DMS79 treated with DMSO at 0.1 percent for 48 hours (cell line): ENCODE measurements around the gene PPIF.

Experiments used
- DNase-seq: peaks from one replicate; lab custom pipeline; 2025; lab: John Stamatoyannopoulos, UW

Gene PPIF

DNA sequence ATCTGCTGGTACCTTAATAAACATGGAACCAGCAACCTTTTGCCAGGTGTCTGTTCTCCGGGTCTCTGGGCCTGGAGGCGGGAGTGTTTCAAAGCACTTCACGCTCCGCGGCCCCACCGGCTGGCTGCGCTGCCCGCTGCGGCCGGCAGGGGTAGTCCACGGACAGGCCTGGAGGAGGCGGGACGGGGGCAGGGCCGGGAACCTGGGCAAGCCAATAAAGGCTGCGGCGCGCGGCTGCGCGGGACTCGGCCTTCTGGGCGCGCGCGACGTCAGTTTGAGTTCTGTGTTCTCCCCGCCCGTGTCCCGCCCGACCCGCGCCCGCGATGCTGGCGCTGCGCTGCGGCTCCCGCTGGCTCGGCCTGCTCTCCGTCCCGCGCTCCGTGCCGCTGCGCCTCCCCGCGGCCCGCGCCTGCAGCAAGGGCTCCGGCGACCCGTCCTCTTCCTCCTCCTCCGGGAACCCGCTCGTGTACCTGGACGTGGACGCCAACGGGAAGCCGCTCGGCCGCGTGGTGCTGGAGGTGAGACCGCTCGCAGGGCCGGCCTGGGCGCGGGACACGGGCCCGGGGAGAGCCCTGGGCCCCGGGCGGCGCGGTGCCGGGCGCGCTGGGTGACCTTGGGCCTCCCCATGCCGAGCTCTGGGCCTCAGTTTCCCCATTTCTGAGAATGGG lies at the start of gene PPIF:
Gene PPIF (plus strand): TSS at position 244 of the 668 bp plus-strand sequence. CDS start 80 bp downstream, at position 324.
- peak; percentile 59 for DNase-seq

DNA sequence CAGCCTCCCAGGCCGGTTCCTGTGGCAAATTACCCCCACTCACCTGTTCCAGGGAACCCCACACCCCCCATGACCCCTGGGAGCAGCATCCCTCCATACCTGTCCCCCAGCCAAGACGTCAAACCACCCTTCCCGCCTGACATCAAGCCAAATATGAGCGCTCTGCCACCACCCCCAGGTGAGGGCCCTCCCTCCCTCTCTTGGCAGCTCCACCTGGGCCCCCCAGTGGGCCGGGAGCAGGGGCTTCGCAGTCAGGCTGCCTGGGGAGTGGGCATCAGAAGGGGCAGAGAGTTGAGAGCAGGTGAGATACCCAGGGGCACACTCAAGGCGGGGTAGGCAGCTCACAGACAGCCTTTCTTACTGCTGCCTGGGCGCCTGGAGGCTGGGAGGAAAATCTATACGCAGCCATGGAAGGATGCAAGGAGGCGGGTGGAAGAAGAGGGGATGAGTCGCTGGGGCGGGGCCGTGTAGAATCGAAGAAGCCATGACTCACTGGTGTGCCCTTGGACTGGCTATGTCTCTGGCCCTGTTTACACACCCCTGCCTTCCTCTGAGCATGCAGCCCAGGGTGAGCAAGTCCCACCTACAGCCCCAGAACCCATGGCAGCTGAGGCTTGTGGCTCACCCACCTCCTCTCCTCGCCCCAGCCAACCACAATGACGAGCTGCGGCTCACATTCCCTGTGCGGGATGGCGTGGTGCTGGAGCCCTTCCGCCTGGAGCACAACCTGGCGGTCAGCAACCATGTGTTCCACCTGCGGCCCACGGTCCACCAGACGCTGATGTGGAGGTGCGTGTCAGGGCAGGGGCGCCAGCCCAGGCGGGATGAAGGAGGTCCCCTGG lies 48.6 kb upstream of the PPIF start:
- no peak for DNase-seq

DNA sequence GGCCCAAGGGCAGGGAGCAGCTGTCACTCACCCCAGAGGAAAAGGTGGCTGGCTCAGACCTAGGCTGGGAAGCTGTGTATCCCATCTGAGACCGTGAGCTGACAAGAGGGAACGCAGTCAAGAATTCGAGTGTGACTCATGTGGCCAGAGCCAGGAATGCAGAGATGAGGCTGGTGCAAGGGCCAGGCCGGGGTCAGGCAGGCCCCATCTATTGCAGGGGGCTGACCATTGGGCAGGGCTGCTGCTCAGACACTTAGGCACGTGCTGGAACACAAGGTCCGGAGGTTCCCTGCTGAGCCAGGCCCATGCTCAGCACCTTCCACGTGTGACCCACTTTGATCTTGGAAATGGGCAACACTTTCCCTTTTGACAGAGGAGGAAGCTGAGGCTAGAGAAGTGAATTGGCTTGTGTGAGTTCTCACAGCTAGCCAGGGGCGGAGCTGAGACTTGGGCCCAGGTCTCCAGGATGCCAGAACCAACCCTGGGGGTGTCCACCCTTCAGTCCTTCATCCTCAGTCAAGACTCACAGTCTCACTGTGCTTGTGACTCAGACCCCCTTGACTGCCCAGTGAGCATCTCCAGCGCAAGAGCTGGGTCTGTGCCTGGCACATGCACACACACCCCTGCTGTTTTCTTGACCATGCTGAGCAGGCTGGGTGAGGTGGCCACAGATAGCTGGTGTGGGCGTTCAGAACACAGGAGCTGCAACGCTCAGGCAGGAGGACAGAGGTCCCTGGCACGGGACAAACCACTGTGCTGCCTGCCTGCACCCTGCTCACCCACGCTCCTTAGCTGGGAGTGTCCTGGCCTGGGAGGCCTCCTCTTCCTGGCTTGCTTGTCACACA lies 47.6 kb upstream of the PPIF start:
- no peak for DNase-seq

DNA sequence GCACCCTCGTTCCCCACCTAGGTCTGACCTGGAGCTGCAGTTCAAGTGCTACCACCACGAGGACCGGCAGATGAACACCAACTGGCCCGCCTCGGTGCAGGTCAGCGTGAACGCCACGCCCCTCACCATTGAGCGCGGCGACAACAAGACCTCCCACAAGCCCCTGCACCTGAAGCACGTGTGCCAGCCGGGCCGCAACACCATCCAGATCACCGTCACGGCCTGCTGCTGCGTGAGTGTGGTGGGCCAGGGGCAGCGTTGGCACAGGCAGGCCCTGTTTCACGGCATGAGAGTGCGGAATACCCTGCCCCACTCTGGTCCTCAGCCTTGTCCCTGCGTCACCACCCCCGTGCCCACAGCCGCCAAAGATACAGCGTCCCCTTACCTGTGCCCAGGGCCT lies 46.6 kb upstream of the PPIF start:
- no peak for DNase-seq

DNA sequence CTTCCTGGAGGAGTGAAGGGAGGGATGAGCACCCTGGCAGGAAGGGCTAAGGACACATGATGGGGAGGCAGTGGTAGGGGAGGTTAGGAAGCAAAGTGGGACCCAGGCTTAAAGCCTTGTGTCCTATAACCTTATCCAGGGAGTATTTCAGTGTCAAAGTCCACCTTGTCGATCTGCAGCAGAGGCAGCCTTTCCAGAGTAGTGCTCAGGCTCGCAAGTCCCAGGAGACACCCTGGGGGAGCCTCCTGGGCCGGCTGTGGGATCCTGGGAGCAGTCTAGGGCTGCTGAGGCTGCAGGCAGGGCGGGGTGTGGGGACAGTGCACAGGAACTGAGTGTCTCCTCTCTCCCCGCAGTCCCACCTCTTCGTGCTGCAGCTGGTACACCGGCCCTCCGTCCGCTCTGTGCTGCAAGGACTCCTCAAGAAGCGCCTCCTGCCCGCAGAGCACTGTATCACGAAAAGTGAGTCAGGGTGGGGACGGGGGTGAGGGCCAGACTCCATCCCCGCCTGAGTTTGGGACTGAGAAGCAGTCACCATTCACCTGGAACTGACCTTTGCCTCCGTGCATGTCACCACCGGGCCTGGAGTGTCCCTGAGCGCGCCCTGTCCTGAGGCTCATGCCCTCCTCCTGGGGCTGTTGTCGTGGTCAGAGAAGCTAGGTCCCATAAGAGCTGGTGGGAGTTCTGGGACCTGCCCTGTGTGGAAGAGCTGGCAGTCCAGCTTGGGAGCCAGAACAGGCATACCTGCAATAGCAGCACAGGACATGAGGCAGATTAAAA lies 45.3 kb upstream of the PPIF start:
- no peak for DNase-seq

DNA sequence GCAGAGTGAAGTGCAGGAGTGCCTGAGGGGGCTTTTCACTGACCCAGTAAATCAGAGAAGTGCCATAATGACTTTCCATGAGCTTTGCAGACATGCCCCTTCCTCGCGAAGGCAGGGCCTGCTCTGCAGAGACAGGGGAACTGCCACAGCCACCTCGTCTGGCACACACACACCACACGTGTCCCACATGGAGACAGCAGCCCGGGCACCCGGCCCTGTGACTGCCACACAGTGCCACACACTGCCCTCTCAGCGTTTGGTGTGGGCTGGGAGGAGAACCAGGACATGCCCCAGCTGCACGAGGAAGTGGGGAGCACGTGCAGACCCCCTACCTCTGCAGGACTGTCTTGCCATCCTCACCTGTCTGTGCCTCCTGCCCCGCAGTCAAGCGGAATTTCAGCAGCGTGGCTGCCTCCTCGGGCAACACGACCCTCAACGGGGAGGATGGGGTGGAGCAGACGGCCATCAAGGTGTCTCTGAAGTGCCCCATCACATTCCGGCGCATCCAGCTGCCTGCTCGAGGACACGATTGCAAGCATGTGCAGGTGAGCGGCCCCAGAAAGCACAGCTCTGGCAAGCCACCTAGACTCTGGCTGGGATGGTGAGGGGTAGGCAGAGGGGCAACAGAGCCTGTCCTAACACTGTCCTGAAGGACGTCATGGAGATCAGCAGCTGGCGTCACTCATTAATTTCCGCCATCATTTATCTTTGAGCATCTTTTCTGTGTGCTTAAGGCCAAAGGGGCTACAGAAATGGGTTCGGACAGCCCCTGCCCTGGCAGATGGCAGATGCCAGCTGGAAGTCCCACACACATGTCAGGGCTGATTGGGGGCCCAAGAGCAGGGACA lies 43.4 kb upstream of the PPIF start:
- DNase-seq = no peak

DNA sequence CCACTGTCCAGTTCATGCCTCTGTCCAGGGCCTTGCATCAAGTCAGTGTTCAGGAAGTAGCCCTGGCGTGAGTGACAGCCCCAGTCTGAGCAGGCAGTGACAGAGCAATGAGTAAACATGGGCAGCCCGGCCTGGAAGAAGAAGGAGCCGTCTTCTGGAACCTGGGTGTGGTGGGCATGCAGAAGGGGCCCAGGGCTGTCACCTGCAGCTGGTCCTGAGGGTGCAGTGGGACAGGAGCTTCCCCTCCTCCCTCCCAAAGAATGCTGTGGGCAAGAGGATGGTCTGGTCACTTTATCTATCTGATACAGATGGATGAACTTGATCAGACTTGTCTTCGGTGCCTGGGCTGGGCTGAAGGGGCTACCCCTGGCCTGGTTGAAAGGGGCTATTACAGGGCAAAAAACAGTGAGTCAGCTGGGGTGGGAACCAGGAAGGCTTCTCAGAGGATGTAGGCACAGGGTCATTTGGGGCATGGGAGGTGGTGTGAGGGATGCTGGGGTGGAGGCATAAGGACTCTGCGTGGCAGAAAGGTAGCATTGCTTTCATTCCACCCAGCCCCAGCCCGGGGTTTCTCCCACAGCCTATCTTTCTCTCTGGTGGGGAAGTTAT lies 42.7 kb upstream of the PPIF start:
- DNase-seq = no peak

DNA sequence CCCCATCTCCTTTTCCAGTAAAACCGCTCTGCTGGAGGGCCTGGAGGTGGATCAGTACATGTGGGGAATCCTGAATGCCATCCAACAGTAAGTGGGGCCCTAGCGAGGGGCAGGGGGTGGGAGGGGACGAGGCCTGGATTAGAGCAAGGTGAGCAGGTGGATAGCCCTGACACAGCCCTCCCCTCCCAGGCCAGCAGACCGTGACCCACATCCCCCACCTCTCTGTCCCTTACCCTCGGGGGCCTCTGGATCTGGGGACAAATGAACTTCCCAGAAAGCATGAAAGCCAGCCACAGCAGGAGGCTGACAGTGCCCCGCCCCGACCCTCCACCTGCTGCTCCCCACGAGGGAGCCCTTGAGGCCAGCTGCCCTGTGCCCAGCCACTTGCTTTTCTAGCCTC lies 41.8 kb upstream of the PPIF start:
- no peak for DNase-seq

DNA sequence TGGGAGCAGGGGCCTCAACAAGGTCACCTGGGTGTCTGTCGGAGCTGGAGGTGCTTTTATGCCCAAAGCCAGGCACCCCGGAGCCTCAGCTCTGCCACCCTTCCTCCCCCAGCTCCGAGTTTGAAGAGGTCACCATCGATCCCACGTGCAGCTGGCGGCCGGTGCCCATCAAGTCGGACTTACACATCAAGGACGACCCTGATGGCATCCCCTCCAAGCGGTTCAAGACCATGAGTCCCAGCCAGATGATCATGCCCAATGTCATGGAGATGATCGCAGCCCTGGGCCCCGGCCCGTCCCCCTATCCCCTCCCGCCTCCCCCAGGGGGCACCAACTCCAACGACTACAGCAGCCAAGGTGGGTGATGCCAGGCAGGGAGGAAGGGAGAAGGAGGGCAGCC lies 41.3 kb upstream of the PPIF start:
- DNase-seq = no peak

DNA sequence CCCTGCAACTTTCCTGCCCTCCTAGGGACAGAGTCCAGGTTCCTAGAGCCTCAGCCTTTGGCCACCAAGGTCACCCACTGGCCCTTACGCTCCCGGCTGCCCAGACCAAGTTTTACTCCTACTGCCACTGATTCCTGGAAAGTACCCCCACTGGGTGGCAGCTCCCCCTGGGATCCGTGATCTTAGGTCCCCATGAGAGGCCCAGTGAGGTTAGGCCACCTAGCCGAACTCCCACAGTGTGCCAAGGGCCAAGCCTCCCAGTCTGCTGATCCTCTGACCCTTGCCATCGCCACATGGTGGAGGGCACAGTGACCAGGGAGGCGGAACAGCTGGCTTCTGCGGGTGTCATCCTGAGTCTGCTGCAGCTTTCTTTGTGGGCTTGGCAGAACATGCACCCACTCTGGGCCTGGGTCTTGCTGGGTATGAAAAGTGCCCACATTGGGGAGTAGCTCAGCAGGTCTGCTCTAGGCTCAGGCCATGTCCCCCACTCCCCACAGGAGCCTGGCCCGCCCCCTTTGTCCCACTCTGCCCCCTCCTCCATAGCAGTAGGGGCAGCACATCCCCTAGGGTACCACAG lies 40.5 kb upstream of the PPIF start:
- no peak for DNase-seq

DNA sequence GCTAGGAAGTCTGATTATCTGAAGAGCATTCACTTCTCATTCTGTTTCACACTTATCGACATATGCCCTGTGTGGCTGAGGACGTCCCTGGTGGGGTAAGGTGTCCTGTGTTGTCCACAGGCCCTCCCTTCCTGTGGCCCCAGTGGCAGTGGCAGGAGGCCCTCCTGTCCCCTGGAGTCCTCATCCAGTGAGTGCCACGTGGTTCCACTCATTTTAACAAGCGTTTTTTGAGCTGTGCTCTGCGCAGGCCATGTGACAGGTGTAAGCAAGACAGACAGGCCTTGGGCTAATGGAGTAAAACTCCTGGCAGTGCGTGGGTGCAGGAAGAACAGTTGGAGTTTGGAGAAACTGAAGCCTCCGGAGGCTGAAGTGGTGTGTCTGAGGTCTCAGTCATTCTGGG lies 39.3 kb upstream of the PPIF start:
- no peak for DNase-seq

DNA sequence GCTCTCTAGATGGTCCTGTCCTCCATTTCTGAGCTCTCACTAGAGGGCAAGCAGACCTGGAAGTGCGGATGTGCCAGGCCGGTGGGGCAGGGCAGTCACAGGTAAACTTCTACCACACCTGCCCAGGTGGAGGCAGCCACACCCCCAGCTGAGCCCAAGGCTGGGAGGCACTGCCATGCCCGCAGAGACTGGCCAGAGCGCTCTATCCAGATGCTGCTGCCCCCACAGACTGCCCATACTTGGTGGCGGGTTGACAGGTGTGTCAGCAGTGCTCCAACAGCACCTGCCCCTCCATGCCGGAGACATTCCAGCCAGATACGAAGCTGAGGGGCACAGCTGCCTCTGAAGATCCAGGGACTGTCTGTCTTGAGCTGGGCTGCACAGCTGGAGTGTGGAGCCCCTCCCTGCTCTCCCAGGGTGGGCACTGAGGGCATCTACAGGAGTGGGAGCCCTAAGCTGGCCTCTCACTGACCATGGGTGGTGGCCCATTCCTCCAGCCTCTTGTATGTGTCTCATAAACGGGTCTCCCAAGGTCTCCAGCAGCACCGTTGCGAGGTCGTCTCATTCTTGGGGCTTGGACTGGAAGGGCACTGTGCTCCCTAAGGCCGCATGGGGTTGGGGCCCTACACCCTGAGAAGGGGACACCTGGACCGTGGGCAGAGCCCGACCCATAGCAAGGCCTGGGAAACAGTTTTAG lies 38.2 kb upstream of the PPIF start:
- no peak for DNase-seq

DNA sequence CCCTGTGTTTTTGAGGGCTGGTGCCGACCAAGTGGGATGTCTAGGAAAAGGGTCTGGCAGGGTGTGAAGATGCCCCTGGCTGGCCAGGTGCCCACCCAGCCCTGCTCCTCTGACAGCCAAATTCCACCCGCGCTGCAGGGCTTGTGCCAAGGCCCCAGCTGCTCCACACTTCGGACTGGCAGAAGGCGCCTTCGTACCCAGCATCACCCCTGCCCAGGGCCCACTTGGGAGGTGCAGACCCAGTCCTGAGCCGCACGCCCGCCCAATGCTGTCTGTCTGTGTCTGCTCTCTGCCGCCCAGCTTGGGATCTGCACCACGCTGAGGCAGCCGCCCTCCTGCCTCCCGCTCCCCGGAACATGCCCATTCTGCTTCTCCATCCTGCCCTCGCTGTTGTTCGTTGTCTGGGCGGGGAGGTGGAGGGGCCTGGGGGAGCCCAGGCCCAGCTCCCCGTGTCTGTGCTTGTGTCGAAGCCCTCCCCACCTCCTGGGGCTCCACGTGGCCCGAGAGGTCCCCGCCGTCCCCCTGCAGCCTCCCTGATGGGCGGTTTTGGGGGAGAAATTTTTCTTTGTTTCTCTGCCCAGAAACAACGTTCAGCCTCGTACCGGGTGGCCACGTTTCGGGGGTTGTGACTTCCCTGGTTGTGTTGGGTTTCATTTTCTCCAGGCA lies 36.9 kb upstream of the PPIF start:
- no peak for DNase-seq

DNA sequence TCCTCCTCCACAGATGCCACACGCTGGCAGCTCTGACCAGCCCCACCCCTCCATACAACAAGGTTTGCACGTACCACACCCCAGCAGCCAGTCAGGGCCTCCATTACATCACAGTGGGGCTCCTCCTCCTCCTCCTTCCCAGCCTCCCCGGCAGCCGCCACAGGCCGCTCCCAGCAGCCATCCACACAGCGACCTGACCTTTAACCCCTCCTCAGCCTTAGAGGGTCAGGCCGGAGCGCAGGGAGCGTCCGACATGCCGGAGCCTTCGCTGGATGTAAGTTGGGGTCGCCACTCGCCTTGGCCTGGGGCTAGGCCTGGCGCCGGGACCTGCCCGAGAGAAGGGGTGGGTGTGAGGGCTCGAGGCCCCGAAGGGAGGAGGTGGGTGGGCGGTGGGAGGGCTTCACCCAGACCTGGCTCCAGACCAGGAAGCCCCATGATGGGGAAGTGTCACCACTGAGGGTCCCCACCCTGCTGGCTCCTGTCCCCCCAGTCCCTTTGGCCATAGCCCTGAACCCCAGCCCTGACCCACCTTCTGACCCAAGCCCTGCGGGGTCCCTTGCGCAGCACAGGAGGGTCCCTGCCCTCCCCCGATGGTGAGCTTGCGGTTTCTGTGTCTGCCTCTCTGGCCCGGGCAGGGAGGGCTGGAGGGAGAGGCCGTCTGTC lies 36.2 kb upstream of the PPIF start:
- no peak for DNase-seq

DNA sequence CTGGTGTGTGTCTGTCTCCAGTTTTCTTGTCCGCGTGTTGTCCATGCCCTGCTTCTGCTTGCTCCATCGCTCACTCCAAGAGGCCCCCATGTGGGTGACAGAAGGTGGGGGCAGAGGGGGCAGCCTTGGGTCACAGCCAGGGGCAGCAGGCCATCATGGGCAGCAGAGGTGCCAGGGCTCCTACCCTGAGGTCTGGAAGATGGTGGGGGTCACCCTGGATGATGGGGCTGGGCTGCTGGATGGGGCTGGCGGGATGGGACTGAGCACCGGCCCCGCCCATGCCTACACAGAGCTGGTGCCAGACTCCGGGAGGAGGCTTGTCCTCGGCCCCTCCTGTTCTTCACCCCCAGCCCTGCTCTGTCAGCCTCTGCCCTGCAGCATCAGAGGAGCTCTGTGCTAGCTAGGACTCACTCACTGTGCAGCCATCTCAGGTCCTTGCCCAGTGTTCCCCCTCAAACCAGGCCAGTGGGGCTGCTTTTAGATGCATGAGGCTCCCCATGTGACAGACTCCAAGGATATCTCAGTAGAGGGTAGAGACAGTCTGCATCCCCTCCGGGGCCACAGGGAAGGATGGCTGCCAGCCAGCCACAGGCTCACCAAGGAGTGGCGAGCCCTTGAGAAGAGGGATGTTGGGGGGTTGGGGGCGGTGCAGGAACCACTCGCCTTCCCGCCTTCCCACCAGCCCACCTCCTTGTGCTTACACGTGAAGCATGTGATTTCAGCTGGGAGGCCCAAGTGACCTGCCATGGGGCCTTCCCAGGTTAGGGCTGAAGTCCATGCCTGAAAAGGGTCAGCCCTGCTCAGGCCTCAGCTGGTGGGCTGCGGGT lies 35.5 kb upstream of the PPIF start:
- DNase-seq = no peak

DNA sequence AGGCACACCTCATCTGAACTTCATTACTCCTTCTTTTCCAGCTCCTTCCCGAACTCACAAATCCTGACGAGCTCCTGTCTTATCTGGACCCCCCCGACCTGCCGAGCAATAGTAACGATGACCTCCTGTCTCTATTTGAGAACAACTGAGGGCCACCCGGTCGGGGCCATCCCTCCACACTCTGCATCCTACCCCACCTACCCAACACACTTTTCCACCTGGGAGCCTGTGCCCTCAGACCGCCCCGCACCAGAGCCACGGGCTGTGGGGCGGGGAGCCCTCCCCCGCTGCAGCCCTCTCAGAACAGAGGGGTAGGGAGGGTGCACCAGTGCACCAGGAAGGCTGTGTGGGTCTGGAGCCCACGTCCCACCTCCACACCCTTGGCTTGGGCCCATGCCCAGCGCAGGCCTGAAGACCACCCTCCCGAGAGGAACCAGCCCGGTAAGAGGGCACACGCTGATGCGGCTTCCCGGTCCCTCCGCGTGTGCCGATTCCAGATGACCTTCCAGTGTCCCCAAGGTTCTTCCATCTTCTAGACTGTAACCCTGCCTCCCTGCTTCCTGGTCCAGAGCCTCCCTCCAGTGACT lies 34.6 kb upstream of the PPIF start:
- DNase-seq = no peak

DNA sequence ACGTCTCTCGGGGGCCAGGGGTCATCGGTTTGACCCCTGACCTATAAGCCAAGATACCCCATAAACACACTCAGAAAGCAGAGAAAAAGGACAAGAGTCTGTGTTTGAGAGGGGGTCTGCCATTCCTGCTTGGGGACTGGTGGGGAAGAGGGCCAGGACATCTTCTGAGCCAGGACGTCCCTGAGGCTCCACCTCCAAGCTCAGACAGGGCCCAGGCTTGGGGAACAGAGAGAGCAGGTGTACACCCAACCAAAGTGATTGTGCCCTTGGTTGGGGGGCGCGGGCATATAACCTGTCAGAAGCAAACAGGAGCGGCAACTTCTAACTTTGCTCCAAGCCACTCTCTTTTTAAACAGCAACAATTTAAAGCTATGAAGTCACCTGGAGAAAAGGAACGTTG lies 33.9 kb upstream of the PPIF start:
- no peak for DNase-seq
